HEK293 (cell line): ENCODE results near the gene PDCD1LG2.

Source experiments
- CTCF ChIA-PET: fragments of 350-600 bp; formaldehyde crosslinking; extraction: SDS; loops from one replicate; lab custom pipeline; 2021; ENCODE audit warnings: antibody characterized with exemption; lab: Yijun Ruan, JAX
- POLR2A ChIA-PET: fragments of 300-600 bp; formaldehyde crosslinking; extraction: SDS; loops from one replicate; lab custom pipeline; 2020; ENCODE audit warnings: antibody characterized with exemption, inconsistent platforms; lab: Yijun Ruan, JAX
- H3K27ac ChIP-seq: fragments of 200-500 bp; sonication (Bioruptor generic); 2 replicates; pipeline ENCODE4 v1.5.1; 2014; ENCODE audit warnings: low read depth, low read length, control low read depth, inconsistent platforms; ENCODE audit errors: extremely low read depth
- H3K36me3 ChIP-seq, 2 experiments: fragments of 200-500 bp in 1 of 2; sonication (Bioruptor generic) in 1 of 2; 1 replicate in 1 of 2; 2 replicates in 1 of 2; pipeline ENCODE4 v1.5.1; 2014 to 2017; ENCODE audit warnings: inconsistent platforms in 2 of 2, low read length in 2 of 2; ENCODE audit not compliant: control insufficient read depth in 2 of 2, insufficient read depth in 1 of 2
- H3K4me1 ChIP-seq: fragments of 200-500 bp; sonication (Bioruptor generic); 2 replicates; pipeline ENCODE4 v1.5.1; 2014; ENCODE audit warnings: mild to moderate bottlenecking, low read length, inconsistent platforms; ENCODE audit not compliant: control insufficient read depth, insufficient read depth
- H3K4me3 ChIP-seq: 2 replicates; pipeline ENCODE4 v1.5.1; 2011; ENCODE audit warnings: low read depth, mild to moderate bottlenecking, control low read depth, low read length, moderate library complexity
- H3K9me3 ChIP-seq: fragments of 200-500 bp; sonication (Bioruptor generic); 2 replicates; pipeline ENCODE4 v1.5.1; 2014; ENCODE audit warnings: low read depth, low read length, inconsistent platforms; ENCODE audit not compliant: control insufficient read depth, insufficient read depth
- BCL6B ChIP-seq: fragments of 450-650 bp; formaldehyde crosslinking; IDR thresholded peaks from 2 replicates; pipeline ENCODE4 v1.5.1; 2017; ENCODE audit warnings: missing biosample characterization, missing genetic modification characterization
- PRDM6 ChIP-seq: fragments of 450-650 bp; formaldehyde crosslinking; IDR thresholded peaks from 2 replicates; pipeline ENCODE4 v1.5.1; 2017; ENCODE audit warnings: missing biosample characterization, missing genetic modification characterization
- ZBTB48 ChIP-seq: fragments of 450-650 bp; formaldehyde crosslinking; IDR thresholded peaks from 2 replicates; pipeline ENCODE4 v1.5.1; 2016; ENCODE audit warnings: missing biosample characterization, missing genetic modification characterization
- ZBTB7A ChIP-seq: fragments of 450-650 bp; formaldehyde crosslinking; IDR thresholded peaks from 2 replicates; pipeline ENCODE4 v1.5.1; 2016; ENCODE audit warnings: low read depth, missing biosample characterization, missing genetic modification characterization
- ZNF121 ChIP-seq: fragments of 450-650 bp; formaldehyde crosslinking; IDR thresholded peaks from 2 replicates; pipeline ENCODE4 v1.5.1; 2016; ENCODE audit warnings: missing biosample characterization, missing genetic modification characterization
- ZNF324 ChIP-seq: fragments of 450-650 bp; formaldehyde crosslinking; IDR thresholded peaks from 2 replicates; pipeline ENCODE4 v1.5.1; 2016; ENCODE audit warnings: missing biosample characterization, missing genetic modification characterization
- ZNF341 ChIP-seq: fragments of 450-650 bp; formaldehyde crosslinking; IDR thresholded peaks from 2 replicates; pipeline ENCODE4; 2016; ENCODE audit warnings: low read depth, missing biosample characterization, missing genetic modification characterization
- ZNF394 ChIP-seq: fragments of 450-650 bp; formaldehyde crosslinking; IDR thresholded peaks from 2 replicates; pipeline ENCODE4 v1.5.1; 2016; ENCODE audit warnings: missing biosample characterization, missing genetic modification characterization, mild to moderate bottlenecking, moderate library complexity, borderline replicate concordance
- ZNF416 ChIP-seq: fragments of 450-650 bp; formaldehyde crosslinking; IDR thresholded peaks from 2 replicates; pipeline ENCODE4 v1.5.1; 2016; ENCODE audit warnings: missing biosample characterization, missing genetic modification characterization
- ZNF549 ChIP-seq: fragments of 450-650 bp; IDR thresholded peaks from 2 replicates; pipeline ENCODE4 v1.5.1; 2018; ENCODE audit warnings: missing biosample characterization, missing genetic modification characterization, mild to moderate bottlenecking, inconsistent platforms, moderate library complexity
- ZNF596 ChIP-seq: fragments of 450-650 bp; IDR thresholded peaks from 2 replicates; pipeline ENCODE4 v1.5.0; 2018; ENCODE audit warnings: missing biosample characterization, mild to moderate bottlenecking, missing genetic modification characterization, moderate library complexity
- ZNF830 ChIP-seq: fragments of 450-650 bp; IDR thresholded peaks from 2 replicates; pipeline ENCODE4 v1.5.0; 2018; ENCODE audit warnings: missing biosample characterization, missing genetic modification characterization, low read depth, mild to moderate bottlenecking, moderate library complexity
- TF ChIP-seq, protein P1 (sequence below): fragments of 450-650 bp; formaldehyde crosslinking; IDR thresholded peaks from 2 replicates; pipeline ENCODE4 v1.5.1; 2016; ENCODE audit warnings: missing biosample characterization, missing genetic modification characterization
- TF ChIP-seq, protein P2 (sequence below): fragments of 450-650 bp; formaldehyde crosslinking; IDR thresholded peaks from 2 replicates; pipeline ENCODE4 v1.5.1; 2016; ENCODE audit warnings: missing biosample characterization, missing genetic modification characterization
- TF ChIP-seq, protein P3 (sequence below): fragments of 450-650 bp; formaldehyde crosslinking; IDR thresholded peaks from 2 replicates; pipeline ENCODE4 v1.5.1; 2017; ENCODE audit warnings: missing biosample characterization, missing genetic modification characterization
- TF ChIP-seq, protein P4 (sequence below): fragments of 450-650 bp; formaldehyde crosslinking; IDR thresholded peaks from 2 replicates; pipeline ENCODE4 v1.5.1; 2016; ENCODE audit warnings: missing biosample characterization, missing genetic modification characterization, borderline replicate concordance

Gene PDCD1LG2

GRCh38 chr9:5566054-5566618 lies 55.8 kb downstream of the PDCD1LG2 start:
- no peak overlapping the region for H3K27ac ChIP-seq
- H3K9me3 ChIP-seq, result no peaks in the 10 kb centered on the region
- no peaks in the 10 kb centered on the region for H3K4me1 ChIP-seq
- ChIA-PET POLR2A (no interaction called here), CTCF (interaction anchor here (0.7 kb wide), 1 partner anchor 383 kb away, joined by 4 read pairs; no protein-coding TSS in a partner anchor)
- no peaks in the 10 kb centered on the region for H3K36me3 ChIP-seq
- H3K4me3 ChIP-seq, result no peak overlapping the region
- TF ChIP-seq ZNF394, result no peak
- TF ChIP-seq ZBTB48 (tag by site-specific recombination), result no peak
- no peak for TF ChIP-seq ZNF416 (tag by site-specific recombination)
- TF ChIP-seq BCL6B (tag by site-specific recombination), result no peak
- TF ChIP-seq, protein P1, sequence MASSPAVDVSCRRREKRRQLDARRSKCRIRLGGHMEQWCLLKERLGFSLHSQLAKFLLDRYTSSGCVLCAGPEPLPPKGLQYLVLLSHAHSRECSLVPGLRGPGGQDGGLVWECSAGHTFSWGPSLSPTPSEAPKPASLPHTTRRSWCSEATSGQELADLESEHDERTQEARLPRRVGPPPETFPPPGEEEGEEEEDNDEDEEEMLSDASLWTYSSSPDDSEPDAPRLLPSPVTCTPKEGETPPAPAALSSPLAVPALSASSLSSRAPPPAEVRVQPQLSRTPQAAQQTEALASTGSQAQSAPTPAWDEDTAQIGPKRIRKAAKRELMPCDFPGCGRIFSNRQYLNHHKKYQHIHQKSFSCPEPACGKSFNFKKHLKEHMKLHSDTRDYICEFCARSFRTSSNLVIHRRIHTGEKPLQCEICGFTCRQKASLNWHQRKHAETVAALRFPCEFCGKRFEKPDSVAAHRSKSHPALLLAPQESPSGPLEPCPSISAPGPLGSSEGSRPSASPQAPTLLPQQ (tag by site-specific recombination), result no peak
- no peak for TF ChIP-seq ZNF324
- TF ChIP-seq, protein P2, sequence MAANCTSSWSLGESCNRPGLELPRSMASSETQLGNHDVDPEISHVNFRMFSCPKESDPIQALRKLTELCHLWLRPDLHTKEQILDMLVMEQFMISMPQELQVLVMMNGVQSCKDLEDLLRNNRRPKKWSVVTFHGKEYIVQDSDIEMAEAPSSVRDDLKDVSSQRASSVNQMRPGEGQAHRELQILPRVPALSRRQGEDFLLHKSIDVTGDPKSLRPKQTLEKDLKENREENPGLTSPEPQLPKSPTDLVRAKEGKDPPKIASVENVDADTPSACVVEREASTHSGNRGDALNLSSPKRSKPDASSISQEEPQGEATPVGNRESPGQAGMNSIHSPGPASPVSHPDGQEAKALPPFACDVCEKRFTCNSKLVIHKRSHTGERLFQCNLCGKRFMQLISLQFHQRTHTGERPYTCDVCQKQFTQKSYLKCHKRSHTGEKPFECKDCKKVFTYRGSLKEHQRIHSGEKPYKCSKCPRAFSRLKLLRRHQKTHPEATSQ (tag by site-specific recombination), result no peak

DNA sequence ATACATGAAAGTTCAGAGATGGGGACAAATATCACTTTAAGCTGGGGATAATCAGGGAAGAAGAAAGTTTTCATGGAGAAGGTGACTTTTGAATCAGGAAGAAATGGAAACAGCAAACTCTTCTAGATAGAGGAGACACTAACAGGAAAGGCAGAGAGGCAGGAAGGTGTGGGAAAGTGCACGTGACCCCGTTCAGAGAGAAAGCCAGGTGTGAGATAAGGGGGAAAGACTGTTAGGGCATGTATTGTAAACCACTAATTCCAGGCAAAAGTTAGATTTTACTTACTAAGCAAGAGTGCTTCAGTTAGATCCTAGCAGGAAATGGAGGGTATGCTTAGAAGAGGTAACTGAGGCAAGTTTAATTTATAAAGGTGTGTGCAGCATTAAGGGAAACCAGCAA lies 58.5 kb downstream of the PDCD1LG2 start:
- CTCF ChIA-PET, result interaction anchor here (0.6 to 1.2 kb wide), 2 partner anchors 21 to 579 kb away, joined by 3 to 7 read pairs; no protein-coding TSS in a partner anchor
- Histone ChIP-seq H3K4me1 (no peaks in the 10 kb centered on the region), H3K9me3 (no peaks in the 10 kb centered on the region), H3K27ac (no peak overlapping the region), H3K4me3 (no peak overlapping the region), H3K36me3 (no peaks in the 10 kb centered on the region)
- POLR2A ChIA-PET, result interaction anchor here (0.6 kb wide), 1 partner anchor 58 kb away, joined by 3 read pairs; no protein-coding TSS in a partner anchor
- TF ChIP-seq ZNF341 (tag by site-specific recombination) (no peak), ZNF121 (tag by site-specific recombination) (no peak), ZBTB7A (tag by site-specific recombination) (no peak), PRDM6 (tag by site-specific recombination) (no peak), ZNF549 (tag by site-specific recombination) (no peak), ZNF830 (tag by site-specific recombination) (no peak), ZNF596 (tag by site-specific recombination) (no peak)
- TF ChIP-seq, protein P3, sequence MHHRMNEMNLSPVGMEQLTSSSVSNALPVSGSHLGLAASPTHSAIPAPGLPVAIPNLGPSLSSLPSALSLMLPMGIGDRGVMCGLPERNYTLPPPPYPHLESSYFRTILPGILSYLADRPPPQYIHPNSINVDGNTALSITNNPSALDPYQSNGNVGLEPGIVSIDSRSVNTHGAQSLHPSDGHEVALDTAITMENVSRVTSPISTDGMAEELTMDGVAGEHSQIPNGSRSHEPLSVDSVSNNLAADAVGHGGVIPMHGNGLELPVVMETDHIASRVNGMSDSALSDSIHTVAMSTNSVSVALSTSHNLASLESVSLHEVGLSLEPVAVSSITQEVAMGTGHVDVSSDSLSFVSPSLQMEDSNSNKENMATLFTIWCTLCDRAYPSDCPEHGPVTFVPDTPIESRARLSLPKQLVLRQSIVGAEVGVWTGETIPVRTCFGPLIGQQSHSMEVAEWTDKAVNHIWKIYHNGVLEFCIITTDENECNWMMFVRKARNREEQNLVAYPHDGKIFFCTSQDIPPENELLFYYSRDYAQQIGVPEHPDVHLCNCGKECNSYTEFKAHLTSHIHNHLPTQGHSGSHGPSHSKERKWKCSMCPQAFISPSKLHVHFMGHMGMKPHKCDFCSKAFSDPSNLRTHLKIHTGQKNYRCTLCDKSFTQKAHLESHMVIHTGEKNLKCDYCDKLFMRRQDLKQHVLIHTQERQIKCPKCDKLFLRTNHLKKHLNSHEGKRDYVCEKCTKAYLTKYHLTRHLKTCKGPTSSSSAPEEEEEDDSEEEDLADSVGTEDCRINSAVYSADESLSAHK, result no peak
- TF ChIP-seq, protein P4, sequence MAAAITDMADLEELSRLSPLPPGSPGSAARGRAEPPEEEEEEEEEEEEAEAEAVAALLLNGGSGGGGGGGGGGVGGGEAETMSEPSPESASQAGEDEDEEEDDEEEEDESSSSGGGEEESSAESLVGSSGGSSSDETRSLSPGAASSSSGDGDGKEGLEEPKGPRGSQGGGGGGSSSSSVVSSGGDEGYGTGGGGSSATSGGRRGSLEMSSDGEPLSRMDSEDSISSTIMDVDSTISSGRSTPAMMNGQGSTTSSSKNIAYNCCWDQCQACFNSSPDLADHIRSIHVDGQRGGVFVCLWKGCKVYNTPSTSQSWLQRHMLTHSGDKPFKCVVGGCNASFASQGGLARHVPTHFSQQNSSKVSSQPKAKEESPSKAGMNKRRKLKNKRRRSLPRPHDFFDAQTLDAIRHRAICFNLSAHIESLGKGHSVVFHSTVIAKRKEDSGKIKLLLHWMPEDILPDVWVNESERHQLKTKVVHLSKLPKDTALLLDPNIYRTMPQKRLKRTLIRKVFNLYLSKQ (tag by site-specific recombination), result no peak
